Fibroblast of lung (primary cell): ENCODE data around the gene MROH9. TPM values are rescaled to one million over a fixed set of nuclear protein-coding genes. Genes with fewer than 3 reads are reported as not detected.
A peak's percentile ranks its signal among the peaks of the same experiment; 100 is the strongest.

Experiments used
- DNase-seq, 2 donors: peaks; one replicate each; pipeline versions ENCODE4 v3.0.0 to v3.0.0-alpha.2; 2010; ENCODE audit warnings: low read depth in 2 of 2
- H2AFZ ChIP-seq: 2 replicates; pipeline ENCODE4 v1.5.1; 2012; ENCODE audit warnings: low read length, control low read depth, inconsistent platforms
- H3K27ac ChIP-seq: 2 replicates; pipeline ENCODE4 v1.5.1; 2011; ENCODE audit warnings: low read length, control low read depth; ENCODE audit not compliant: insufficient read depth
- H3K27me3 ChIP-seq: 2 replicates; pipeline ENCODE4 v1.5.1; 2011; ENCODE audit warnings: mild to moderate bottlenecking, low read length; ENCODE audit not compliant: control insufficient read depth, insufficient read depth
- H3K36me3 ChIP-seq: 2 replicates; pipeline ENCODE4 v1.5.1; 2011; ENCODE audit warnings: low read length; ENCODE audit not compliant: control insufficient read depth, insufficient read depth
- H3K4me1 ChIP-seq: 2 replicates; pipeline ENCODE4 v1.5.1; 2011; ENCODE audit warnings: low read length; ENCODE audit not compliant: control insufficient read depth, insufficient read depth; ENCODE audit errors: extremely low read depth
- H3K4me2 ChIP-seq: 2 replicates; pipeline ENCODE4 v1.5.1; 2011; ENCODE audit warnings: low read length, control low read depth; ENCODE audit not compliant: insufficient read depth; ENCODE audit errors: extremely low read depth
- H3K4me3 ChIP-seq, 4 experiments: fragments of 200-600 bp in 1 of 4; sonication (generic) in 1 of 4; replicated peaks in 1 of 4; 2 replicates each; pipeline ENCODE4 v1.5.1; 2011 to 2016; ENCODE audit warnings: low read length in 4 of 4, low read depth in 3 of 4, mild to moderate bottlenecking in 3 of 4, control low read depth in 2 of 4, inconsistent platforms in 1 of 4, mixed read lengths in 1 of 4; ENCODE audit not compliant: insufficient read depth in 1 of 4; ENCODE audit errors: control extremely low read depth in 1 of 4
- H3K79me2 ChIP-seq: 2 replicates; pipeline ENCODE4 v1.5.1; 2012; ENCODE audit warnings: mild to moderate bottlenecking, low read length, inconsistent platforms; ENCODE audit not compliant: control insufficient read depth, insufficient read depth
- H3K9ac ChIP-seq: 2 replicates; pipeline ENCODE4 v1.5.1; 2011; ENCODE audit warnings: mild to moderate bottlenecking, low read length, control low read depth; ENCODE audit not compliant: insufficient read depth
- H3K9me3 ChIP-seq: 2 replicates; pipeline ENCODE4 v1.5.1; 2012; ENCODE audit warnings: low read depth, low read length; ENCODE audit not compliant: control insufficient read depth, insufficient read depth
- H4K20me1 ChIP-seq: 2 replicates; pipeline ENCODE4 v1.5.1; 2011; ENCODE audit warnings: low read length; ENCODE audit not compliant: control insufficient read depth, insufficient read depth; ENCODE audit errors: extremely low read depth
- EZH2 ChIP-seq: IDR thresholded peaks from 2 replicates; pipeline ENCODE4 v1.5.1; 2012; ENCODE audit warnings: low read length, control low read depth, mild to moderate bottlenecking; ENCODE audit errors: missing control alignments
- polyA plus RNA-seq, 2 donors: library from polyadenylated mRNA; depleted of rRNA in 1 of 2; stranded (reverse) in 1 of 2; unstranded in 1 of 2; fragments of >200 nt; gene quantifications; 2 replicates each; pipeline ENCODE4 v1.2.1, GENCODE V29; 2011 to 2012; ENCODE audit warnings: missing spikeins in 1 of 2
- total RNA-seq: library from RNA; depleted of rRNA; stranded (reverse); fragments of >200 nt; gene quantifications from 2 replicates; pipeline ENCODE4 v1.2.1, GENCODE V29; 2014
- TF ChIP-seq, protein P1 (sequence below), 2 donors: IDR thresholded peaks in 1 of 2; conservative IDR thresholded peaks in 1 of 2; 1 replicate in 1 of 2; 2 replicates in 1 of 2; pipeline ENCODE4 v1.5.1; 2011 to 2012; ENCODE audit warnings: low read length in 2 of 2, control low read depth in 1 of 2, inconsistent platforms in 1 of 2, low read depth in 1 of 2, mild to moderate bottlenecking in 1 of 2

MROH9 gene
- total and polyA plus RNA-seq, 2 donors (not counting 1 experiment from before 2014, with no cell fraction given), result 0.15 TPM; not detected in 1

DNA sequence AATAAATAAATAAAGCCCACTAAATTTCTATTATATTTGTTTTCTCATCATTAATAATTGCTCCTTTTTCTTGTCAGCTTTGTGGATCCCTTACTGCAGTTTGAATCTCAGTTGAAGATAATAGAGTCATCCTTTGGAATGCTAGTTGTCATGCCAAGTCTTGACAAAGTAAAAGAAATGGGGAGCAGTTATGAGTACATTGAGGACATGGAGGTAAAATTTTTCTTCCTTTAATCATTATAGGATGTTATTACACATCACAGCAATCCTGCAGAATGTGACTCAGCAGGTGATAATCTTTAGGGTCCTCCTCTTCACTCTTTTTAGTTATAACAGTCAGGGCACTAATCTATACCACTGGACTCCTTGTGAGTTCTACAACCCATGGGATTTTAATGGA lies 24.1 kb downstream of the MROH9 start:
- DNase-seq, result peak in 1 of 2 donors; percentile 38
- no peaks in the 10 kb centered on the region for H3K36me3 ChIP-seq
- H2AFZ ChIP-seq, result no peak overlapping the region
- H3K9me3 ChIP-seq, result no peaks in the 10 kb centered on the region
- H4K20me1 ChIP-seq, result no peaks in the 10 kb centered on the region
- H3K27me3 ChIP-seq, result no peaks in the 10 kb centered on the region
- TF ChIP-seq, protein P1, sequence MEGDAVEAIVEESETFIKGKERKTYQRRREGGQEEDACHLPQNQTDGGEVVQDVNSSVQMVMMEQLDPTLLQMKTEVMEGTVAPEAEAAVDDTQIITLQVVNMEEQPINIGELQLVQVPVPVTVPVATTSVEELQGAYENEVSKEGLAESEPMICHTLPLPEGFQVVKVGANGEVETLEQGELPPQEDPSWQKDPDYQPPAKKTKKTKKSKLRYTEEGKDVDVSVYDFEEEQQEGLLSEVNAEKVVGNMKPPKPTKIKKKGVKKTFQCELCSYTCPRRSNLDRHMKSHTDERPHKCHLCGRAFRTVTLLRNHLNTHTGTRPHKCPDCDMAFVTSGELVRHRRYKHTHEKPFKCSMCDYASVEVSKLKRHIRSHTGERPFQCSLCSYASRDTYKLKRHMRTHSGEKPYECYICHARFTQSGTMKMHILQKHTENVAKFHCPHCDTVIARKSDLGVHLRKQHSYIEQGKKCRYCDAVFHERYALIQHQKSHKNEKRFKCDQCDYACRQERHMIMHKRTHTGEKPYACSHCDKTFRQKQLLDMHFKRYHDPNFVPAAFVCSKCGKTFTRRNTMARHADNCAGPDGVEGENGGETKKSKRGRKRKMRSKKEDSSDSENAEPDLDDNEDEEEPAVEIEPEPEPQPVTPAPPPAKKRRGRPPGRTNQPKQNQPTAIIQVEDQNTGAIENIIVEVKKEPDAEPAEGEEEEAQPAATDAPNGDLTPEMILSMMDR (conservative IDR thresholded peaks at IDR 0.05 in 1 of 2, IDR thresholded peaks at IDR 0.05 in 1 of 2; ENCODE audit: low read depth in 1 of 2, low read length in 2 of 2), result no peak
- H3K4me2 ChIP-seq, result no peak overlapping the region
- H3K4me1 ChIP-seq, result no peaks in the 10 kb centered on the region
- H3K4me3 ChIP-seq, result no peak overlapping the region
- no peak overlapping the region for H3K27ac ChIP-seq
- no peak overlapping the region for H3K9ac ChIP-seq
- H3K79me2 ChIP-seq, result no peaks in the 10 kb centered on the region

DNA sequence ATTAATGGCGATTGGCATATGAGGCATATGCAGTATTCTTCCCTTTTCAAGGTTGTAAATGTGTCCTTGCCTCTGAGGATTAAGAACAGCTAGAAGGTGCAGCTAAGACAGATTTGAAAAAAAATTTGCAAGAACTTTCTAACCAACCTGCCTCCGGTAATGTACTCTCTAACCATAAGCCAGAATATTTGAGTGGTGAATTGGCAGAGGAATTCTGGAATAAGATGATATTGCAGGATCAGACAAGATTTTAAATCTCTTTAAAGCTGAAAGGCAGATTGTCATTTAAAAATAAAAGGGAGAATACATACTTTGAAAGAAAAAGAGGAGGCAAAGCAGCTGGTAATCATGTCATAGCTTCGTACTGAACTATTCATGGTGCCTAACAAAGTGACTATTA lies 29.2 kb downstream of the MROH9 start:
- TF ChIP-seq, protein P1 (conservative IDR thresholded peaks at IDR 0.05 in 1 of 2, IDR thresholded peaks at IDR 0.05 in 1 of 2; ENCODE audit: low read depth in 1 of 2, low read length in 2 of 2), result no peak
- TF ChIP-seq EZH2, result no peak
- no peaks in the 10 kb centered on the region for H3K36me3 ChIP-seq
- H3K9me3 ChIP-seq, result no peaks in the 10 kb centered on the region
- H3K9ac ChIP-seq, result no peak overlapping the region
- no peak for DNase-seq
- H3K4me2 ChIP-seq, result no peak overlapping the region
- H3K79me2 ChIP-seq, result no peaks in the 10 kb centered on the region
- no peak overlapping the region for H2AFZ ChIP-seq
- no peak overlapping the region for H3K27ac ChIP-seq
- H3K4me1 ChIP-seq, result no peaks in the 10 kb centered on the region
- H3K27me3 ChIP-seq, result no peaks in the 10 kb centered on the region
- H3K4me3 ChIP-seq, result no peak overlapping the region
- H4K20me1 ChIP-seq, result no peaks in the 10 kb centered on the region

DNA sequence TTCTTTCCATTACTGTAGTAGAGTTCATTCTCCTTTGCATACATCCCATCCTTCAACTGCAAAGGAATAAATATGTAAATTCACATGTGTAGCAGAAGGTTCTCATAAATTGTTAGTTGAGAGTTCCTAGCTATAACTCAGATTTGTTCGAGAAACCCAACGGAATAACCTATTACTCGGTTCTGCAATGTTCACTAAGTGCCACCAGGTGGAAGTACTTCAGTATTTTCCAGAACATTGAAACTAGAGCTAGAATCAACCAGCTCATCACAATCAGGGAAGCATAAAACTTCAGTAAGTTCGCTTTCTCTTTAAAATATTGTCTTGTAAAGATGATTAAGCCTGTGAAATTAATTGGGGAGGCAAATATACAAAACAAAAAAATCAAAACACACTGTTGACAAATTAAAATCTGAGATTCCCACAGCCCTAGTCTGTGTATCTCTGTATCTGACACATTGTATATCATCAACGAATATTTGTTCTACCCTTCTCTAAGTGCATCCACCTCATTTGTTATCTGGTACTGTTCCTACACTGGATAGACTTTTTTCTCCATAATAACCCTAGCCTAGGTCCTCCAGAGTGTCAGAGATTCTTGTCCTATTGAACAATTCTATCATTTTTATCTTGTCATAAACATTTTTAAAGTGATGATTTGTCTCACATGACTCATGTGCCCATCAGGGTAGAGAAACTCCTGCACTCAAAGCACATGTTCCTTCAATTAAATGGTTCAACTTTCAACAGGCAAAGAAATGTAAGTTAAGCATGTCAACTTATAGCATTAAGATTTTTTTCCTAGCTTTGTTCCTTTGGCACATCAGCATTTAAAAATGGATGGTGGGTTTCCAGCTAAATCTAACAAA lies 31.9 kb downstream of the MROH9 start:
- no peak overlapping the region for H2AFZ ChIP-seq

More for the DNA sequence above, 31.9 kb downstream of the MROH9 start:
- Histone ChIP-seq H4K20me1 (no peaks in the 10 kb centered on the region), H3K9me3 (no peaks in the 10 kb centered on the region), H3K4me3 (no peak overlapping the region), H3K27me3 (no peaks in the 10 kb centered on the region), H3K9ac (no peak overlapping the region), H3K4me2 (no peak overlapping the region), H3K27ac (no peak overlapping the region), H3K79me2 (no peaks in the 10 kb centered on the region), H3K36me3 (no peaks in the 10 kb centered on the region), H3K4me1 (no peaks in the 10 kb centered on the region)
- TF ChIP-seq EZH2, result no peak
- TF ChIP-seq, protein P1 (conservative IDR thresholded peaks at IDR 0.05 in 1 of 2, IDR thresholded peaks at IDR 0.05 in 1 of 2; ENCODE audit: low read depth in 1 of 2, low read length in 2 of 2), result peak; percentile 62 to 75
- DNase-seq, result peak; percentile 45 to 76
